ENCODE measurements around the gene TSHZ1. TPM values are rescaled to one million over a fixed set of nuclear protein-coding genes. Genes with fewer than 3 reads are reported as not detected.

Gene TSHZ1
- total RNA-seq, 1 donor from 2014 or later = 17.0 TPM

DNA sequence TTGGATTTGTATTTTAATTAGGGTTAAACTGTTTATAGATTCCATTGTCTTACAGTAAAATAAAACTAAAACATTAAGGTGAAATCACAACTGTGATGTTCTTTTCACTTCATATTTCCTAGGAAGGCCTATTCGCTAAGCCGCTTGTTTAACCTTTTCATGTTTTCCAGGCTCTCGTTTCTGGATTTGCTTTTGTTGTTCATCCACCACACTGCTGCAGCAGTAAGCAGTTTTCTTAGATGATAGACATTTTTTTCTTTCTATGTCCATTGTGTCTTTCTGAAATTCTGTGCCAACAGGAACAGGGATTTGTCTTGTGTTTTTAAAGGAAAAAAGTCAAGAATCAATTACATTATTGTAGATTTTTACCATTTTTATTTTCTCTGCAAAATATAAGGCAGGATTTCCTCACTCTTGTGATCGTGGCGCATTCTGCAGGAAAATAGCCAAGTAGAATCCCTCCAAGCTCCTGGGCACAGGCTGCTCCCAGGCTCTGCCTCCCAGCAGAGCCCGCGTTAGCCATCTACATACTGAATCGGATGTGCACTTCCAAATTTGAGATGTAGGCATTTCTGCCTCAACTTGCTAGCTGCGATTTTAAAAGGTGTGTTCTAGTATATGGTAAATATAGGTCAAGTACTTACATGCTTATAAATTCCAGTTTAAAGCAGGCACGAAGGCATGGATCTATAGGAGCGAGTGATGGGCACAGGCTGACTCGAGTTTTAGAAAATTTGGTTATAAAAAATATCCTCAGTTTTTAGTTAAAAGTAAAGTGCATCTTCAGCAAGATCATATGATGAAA is 10.2 kb downstream of the TSHZ1 start:
- Histone ChIP-seq H3K27ac (no peak overlapping the region), H3K9me3 (no peaks in the 10 kb centered on the region), H3K4me1 (peaks cover 41% of the 10 kb centered on the region), H3K4me3 (no peak overlapping the region), H3K36me3 (no peaks in the 10 kb centered on the region), H3K27me3 (ENCODE audit: low read depth) (no peaks in the 10 kb centered on the region)
- DNase-seq = no peak
- no peak for TF ChIP-seq CTCF (IDR thresholded peaks at IDR 0.05)
- intact Hi-C loops (cut with DNase I) = no loop called here
- no peak for ATAC-seq

DNA sequence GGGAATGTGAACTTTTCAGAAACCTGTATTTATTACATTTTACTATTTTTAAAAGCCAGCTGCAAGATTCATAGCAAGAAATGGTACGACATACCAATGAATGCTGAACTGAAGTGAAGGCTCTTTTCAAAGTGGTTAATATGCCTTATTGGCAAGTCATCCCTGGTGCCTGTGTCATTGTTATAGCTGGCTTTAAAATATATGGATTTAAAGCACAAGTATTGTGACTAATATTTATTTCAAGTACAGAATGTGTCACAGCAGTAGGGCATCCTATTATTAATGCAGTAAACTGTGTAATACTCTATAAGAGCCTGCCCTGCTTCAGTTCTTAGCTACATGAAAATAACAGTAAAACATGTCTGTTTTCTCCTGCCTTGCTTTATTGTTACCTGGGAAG is 10.8 kb downstream of the TSHZ1 start:
- DNase-seq (no peak), ATAC-seq (no peak)
- intact Hi-C loops (cut with DNase I) = no loop called here
- no peak overlapping the region for H3K4me3 ChIP-seq
- H3K27me3 ChIP-seq (ENCODE audit: low read depth) = no peaks in the 10 kb centered on the region
- peaks cover 35% of the 10 kb centered on the region for H3K4me1 ChIP-seq
- H3K36me3 ChIP-seq = no peaks in the 10 kb centered on the region
- no peak overlapping the region for H3K27ac ChIP-seq
- no peaks in the 10 kb centered on the region for H3K9me3 ChIP-seq
- TF ChIP-seq CTCF (IDR thresholded peaks at IDR 0.05) = no peak

- DNase-seq (no peak), ATAC-seq (no peak)
- Histone ChIP-seq H3K27ac (no peak overlapping the region), H3K9me3 (no peaks in the 10 kb centered on the region), H3K4me3 (no peak overlapping the region), H3K27me3 (ENCODE audit: low read depth) (no peaks in the 10 kb centered on the region), H3K4me1 (peaks cover 34% of the 10 kb centered on the region), H3K36me3 (no peaks in the 10 kb centered on the region)
- no peak for TF ChIP-seq CTCF (IDR thresholded peaks at IDR 0.05)
- intact Hi-C loops (cut with DNase I) = no loop called here
Measured at GRCh38 chr18:75221897-75222296, 11.3 kb downstream of the TSHZ1 start.

GRCh38 chr18:75222407-75222806 is 11.8 kb downstream of the TSHZ1 start:
- no peak overlapping the region for H3K4me3 ChIP-seq
- no peaks in the 10 kb centered on the region for H3K36me3 ChIP-seq
- no peaks in the 10 kb centered on the region for H3K27me3 ChIP-seq (ENCODE audit: low read depth)
- H3K4me1 ChIP-seq = peaks cover 38% of the 10 kb centered on the region
- no peaks in the 10 kb centered on the region for H3K9me3 ChIP-seq
- ATAC-seq (no peak), DNase-seq (no peak)
- H3K27ac ChIP-seq = no peak overlapping the region
- TF ChIP-seq CTCF (IDR thresholded peaks at IDR 0.05) = no peak
- intact Hi-C loops (cut with DNase I) = no loop called here

DNA sequence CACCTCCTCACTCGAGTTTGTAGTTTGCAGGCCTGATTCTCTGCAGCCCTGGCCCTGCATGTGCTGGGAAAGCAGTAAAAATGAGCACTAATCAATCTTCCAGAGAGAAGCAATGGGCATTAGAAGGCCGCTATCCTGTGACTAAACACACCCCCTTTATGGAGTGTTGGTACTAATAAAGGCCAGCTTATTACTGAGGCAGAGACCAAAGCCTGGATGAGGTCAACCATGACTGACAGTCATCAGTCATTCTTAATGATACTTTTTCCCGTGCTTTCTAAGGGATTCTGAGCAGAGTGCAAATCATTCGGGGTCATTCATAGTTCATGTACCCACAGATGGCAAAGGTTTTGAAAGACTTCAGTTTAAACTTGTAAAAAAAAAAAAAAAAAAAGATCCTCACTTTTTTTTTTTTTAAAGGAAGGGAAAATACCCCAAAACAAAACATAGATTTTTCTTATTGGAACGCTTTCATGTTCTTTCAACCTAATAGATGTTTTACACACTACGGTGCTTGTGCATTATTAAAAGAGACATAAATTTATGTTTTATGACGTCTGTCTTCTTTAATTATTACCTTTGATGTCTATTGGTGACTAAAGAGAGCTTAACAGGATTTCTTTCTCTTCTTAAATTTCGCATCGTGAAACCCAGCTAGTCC is 13.2 kb downstream of the TSHZ1 start:
- no peak for ATAC-seq
- Histone ChIP-seq H3K4me1 (peaks cover 45% of the 10 kb centered on the region), H3K27me3 (ENCODE audit: low read depth) (no peaks in the 10 kb centered on the region), H3K4me3 (no peak overlapping the region), H3K27ac (no peak overlapping the region), H3K36me3 (no peaks in the 10 kb centered on the region), H3K9me3 (no peaks in the 10 kb centered on the region)
- TF ChIP-seq CTCF (IDR thresholded peaks at IDR 0.05) = no peak
- DNase-seq = no peak
- intact Hi-C loops (cut with DNase I) = no loop called here
